A549 (cell line): ENCODE data around the gene BTBD10. TPM values are rescaled to one million over a fixed set of nuclear protein-coding genes. Genes with fewer than 3 reads are reported as not detected.

ENCODE experiments used
- ATAC-seq, 2 experiments: fragments of 200-7000 bp in 1 of 2; fragments of >200 bp in 1 of 2; cut with Nextera tagmentation in 1 of 2; cut with Tn5 transposase in 1 of 2; 3 replicates each; pipeline versions ENCODE4 v1.8.0 to v1.9.1; 2018 to 2020; ENCODE audit warnings: mild to moderate bottlenecking in 1 of 2, moderate library complexity in 1 of 2
- CTCF ChIA-PET: fragments of 300-600 bp; sonication (Branson Sonifier 250); formaldehyde crosslinking; extraction: SDS; loops from one replicate; lab custom pipeline; 2021; ENCODE audit warnings: antibody characterized with exemption, inconsistent platforms; lab: Yijun Ruan, JAX
- POLR2A ChIA-PET: fragments of 350-600 bp; formaldehyde crosslinking; extraction: SDS; loops from one replicate; lab custom pipeline; 2021; ENCODE audit warnings: antibody characterized with exemption, inconsistent platforms; lab: Yijun Ruan, JAX
- DNase-seq, 2 experiments: peaks; one replicate each; pipeline versions ENCODE4 v3.0.0 to v3.0.0-alpha.2; 2011 to 2016; ENCODE audit warnings: low read depth in 1 of 2, low spot score in 1 of 2
- FAIRE-seq: peaks from 2 replicates; lab custom pipeline; 2011; peaks lifted over from hg19 to GRCh38; lab: Jason Lieb, UNC
- H3K27ac ChIP-seq, 2 experiments: fragments of >200 bp; sonication (Bioruptor Twin); formaldehyde crosslinking; 3 replicates each; pipeline ENCODE4 v1.5.1; 2016 to 2017
- H3K4me1 ChIP-seq: fragments of >200 bp; sonication (Bioruptor Twin); formaldehyde crosslinking; 3 replicates; pipeline ENCODE4 v1.6.1; 2016
- H3K4me2 ChIP-seq: fragments of >200 bp; sonication (Bioruptor Twin); formaldehyde crosslinking; 3 replicates; pipeline ENCODE4 v1.6.1; 2016
- H3K4me3 ChIP-seq: fragments of >200 bp; sonication (Bioruptor Twin); formaldehyde crosslinking; 3 replicates; pipeline ENCODE4 v1.5.1; 2016
- H3K9me3 ChIP-seq: fragments of >200 bp; sonication (Bioruptor Twin); formaldehyde crosslinking; 3 replicates; pipeline ENCODE4 v1.6.1; 2016
- ATOH8 ChIP-seq: fragments of 250-450 bp; sonication (Bioruptor Pico); IDR thresholded peaks from 2 replicates; pipeline ENCODE4 v1.5.0; 2020; ENCODE audit warnings: low read depth, mild to moderate bottlenecking, moderate library complexity
- CEBPB ChIP-seq, 2 experiments: fragments of >200 bp in 1 of 2; sonication (Bioruptor Twin) in 1 of 2; formaldehyde crosslinking in 1 of 2; IDR thresholded peaks; 2 replicates each; pipeline ENCODE4 v1.6.1; 2012 to 2016
- CHD4 ChIP-seq: fragments of 200-600 bp; sonication (generic); IDR thresholded peaks from 2 replicates; pipeline ENCODE4 v1.6.1; 2016; ENCODE audit warnings: antibody characterized with exemption, mild to moderate bottlenecking, borderline replicate concordance
- CTCF ChIP-seq: fragments of >200 bp; sonication (Bioruptor Twin); formaldehyde crosslinking; IDR thresholded peaks from 3 replicates; pipeline ENCODE4 v1.5.1; 2016
- EHMT2 ChIP-seq: fragments of 200-600 bp; sonication (generic); IDR thresholded peaks from 2 replicates; pipeline ENCODE4 v1.6.1; 2016; ENCODE audit warnings: antibody characterized with exemption, low read depth, mild to moderate bottlenecking, moderate library complexity
- ESRRA ChIP-seq: fragments of 150-350 bp; IDR thresholded peaks from 2 replicates; pipeline ENCODE4 v1.6.1; 2014; ENCODE audit warnings: mild to moderate bottlenecking, low read length, borderline replicate concordance
- FOXS1 ChIP-seq: fragments of 250-450 bp; sonication (Bioruptor Pico); IDR thresholded peaks from 2 replicates; pipeline ENCODE4 v1.5.0; 2020; ENCODE audit warnings: mild to moderate bottlenecking, moderate library complexity
- GATA3 ChIP-seq: IDR thresholded peaks from 2 replicates; pipeline ENCODE4 v1.6.1; 2012; ENCODE audit warnings: borderline replicate concordance
- HES2 ChIP-seq: fragments of >200 bp; sonication (Bioruptor Twin); formaldehyde crosslinking; IDR thresholded peaks from 2 replicates; pipeline ENCODE4 v1.6.1; 2016
- HEYL ChIP-seq: fragments of 250-450 bp; sonication (Bioruptor Pico); IDR thresholded peaks from 2 replicates; pipeline ENCODE4 v1.8.0; 2021; ENCODE audit warnings: mild to moderate bottlenecking, moderate library complexity
- HOXB13 ChIP-seq: fragments of 250-450 bp; sonication (Bioruptor Pico); IDR thresholded peaks from 2 replicates; pipeline ENCODE4 v1.5.0; 2020; ENCODE audit warnings: low read depth, mild to moderate bottlenecking, moderate library complexity
- JUN ChIP-seq, 2 experiments: fragments of >200 bp; sonication (Bioruptor Twin); formaldehyde crosslinking; IDR thresholded peaks; 2 replicates in 1 of 2; 3 replicates in 1 of 2; pipeline ENCODE4 v1.6.1; 2016 to 2017
- JUNB ChIP-seq: fragments of >200 bp; sonication (Bioruptor Twin); formaldehyde crosslinking; IDR thresholded peaks from 2 replicates; pipeline ENCODE4 v1.6.1; 2016
- MAFK ChIP-seq: fragments of 450-650 bp; IDR thresholded peaks from 2 replicates; pipeline ENCODE4 v1.6.1; 2014; ENCODE audit not compliant: partially characterized antibody
- MAX ChIP-seq: IDR thresholded peaks from 2 replicates; pipeline ENCODE4 v1.6.1; 2012
- NPAS2 ChIP-seq: fragments of 250-450 bp; sonication (Bioruptor Pico); IDR thresholded peaks from 2 replicates; pipeline ENCODE4 v1.8.0; 2022; ENCODE audit warnings: mild to moderate bottlenecking, moderate library complexity, borderline replicate concordance
- POLR2AphosphoS2 ChIP-seq: conservative IDR thresholded peaks from 2 replicates; pipeline ENCODE4 v1.6.1; 2012; ENCODE audit warnings: low read length, improper control_type of control experiment, inconsistent platforms
- RAD21 ChIP-seq, 2 experiments: fragments of >200 bp in 1 of 2; sonication (Bioruptor Twin) in 1 of 2; formaldehyde crosslinking in 1 of 2; IDR thresholded peaks in 1 of 2; conservative IDR thresholded peaks in 1 of 2; 2 replicates in 1 of 2; 3 replicates in 1 of 2; pipeline ENCODE4 v1.6.1; 2012 to 2018; ENCODE audit warnings: inconsistent platforms in 1 of 2
- RARB ChIP-seq: fragments of 250-450 bp; sonication (Bioruptor Pico); IDR thresholded peaks from 2 replicates; pipeline ENCODE4 v1.8.0; 2021; ENCODE audit warnings: mild to moderate bottlenecking, moderate library complexity
- RCOR1 ChIP-seq: fragments of 150-350 bp; IDR thresholded peaks from 2 replicates; pipeline ENCODE4 v1.6.1; 2014; ENCODE audit warnings: antibody characterized with exemption, low read length, low read depth
- REST ChIP-seq: fragments of 200-600 bp; sonication (generic); IDR thresholded peaks from 2 replicates; pipeline ENCODE4 v1.6.1; 2016; ENCODE audit warnings: antibody characterized with exemption, mild to moderate bottlenecking, moderate library complexity
- RNF2 ChIP-seq: fragments of 200-600 bp; sonication (generic); IDR thresholded peaks from 2 replicates; pipeline ENCODE4 v1.6.1; 2016; ENCODE audit warnings: low read depth, mild to moderate bottlenecking, antibody characterized with exemption, moderate library complexity, borderline replicate concordance
- SREBF2 ChIP-seq: fragments of 450-650 bp; IDR thresholded peaks from 2 replicates; pipeline ENCODE4 v1.6.1; 2014; ENCODE audit warnings: mild to moderate bottlenecking, moderate library complexity
- ZSCAN20 ChIP-seq: fragments of 250-450 bp; sonication (Bioruptor Pico); IDR thresholded peaks from 2 replicates; pipeline ENCODE4 v1.8.0; 2022; ENCODE audit warnings: mild to moderate bottlenecking, moderate library complexity
- WGBS: methylation state at CpG from one replicate; pipeline ENCODE4 v1.1.6; 2017; ENCODE audit errors: missing lambda C conversion rate; 5-methylcytosine and 5-hydroxymethylcytosine counted together
- polyA plus RNA-seq, 4 experiments: library from polyadenylated mRNA; depleted of rRNA in 3 of 4; stranded (reverse); fragments of >200 nt; fragmentation: RNase III in 1 of 4; extraction: RNeasy Plus Mini Kit Qiagen cat#74134 plus additional on column Dnase treatment in 1 of 4; gene quantifications; 2 replicates in 3 of 4; 3 replicates in 1 of 4; pipeline ENCODE4 v1.2.3, GENCODE V29; 2011 to 2017

Gene BTBD10
- polyA plus RNA-seq, 2 of the 4 experiments (the other 2 are of a cell fraction) = 33.7 to 54.2 TPM

- no peaks in the 10 kb centered on the region for H3K9me3 ChIP-seq
- H3K4me2 ChIP-seq = peak overlapping the region; percentile 90
- peak overlapping the region; percentile 84 for H3K4me3 ChIP-seq
- 38% methylated on average over 12 of the region's 12 CpGs for WGBS
- peak overlapping the region; percentile 91 to 94 for H3K27ac ChIP-seq
- TF ChIP-seq ESRRA (no peak), JUNB (no peak), RNF2 (no peak)
- CTCF ChIA-PET = interaction anchor here (0.6 to 2.9 kb wide), 8 partner anchors 9 to 500 kb away, joined by 3 to 14 read pairs (median 6); no protein-coding TSS in a partner anchor
- POLR2A ChIA-PET = interaction anchor here (0.7 to 1.5 kb wide), 9 partner anchors 10 to 295 kb away, joined by 3 to 6 read pairs (median 4); no protein-coding TSS in a partner anchor
- DNase-seq (peak in 1 of 2 experiments; percentile 16), FAIRE-seq (no peak), ATAC-seq (no peak)
- H3K4me1 ChIP-seq = peaks cover 13% of the 10 kb centered on the region
These were observed 813 bp upstream of the BTBD10 start for GRCh38 chr11:13463779-13464290.

GRCh38 chr11:13462311-13462900 lies 616 bp downstream of the BTBD10 start:
- Histone ChIP-seq H3K4me2 (peak overlapping the region; percentile 91), H3K4me1 (peaks cover 13% of the 10 kb centered on the region), H3K27ac (peak overlapping the region; percentile 91 to 94), H3K4me3 (peak overlapping the region; percentile 84), H3K9me3 (no peaks in the 10 kb centered on the region)
- ChIA-PET CTCF (interaction anchor here (1.1 to 2.9 kb wide), 3 partner anchors 10 to 25 kb away, joined by 3 to 14 read pairs (median 6); no protein-coding TSS in a partner anchor), POLR2A (interaction anchor here (0.6 to 1.5 kb wide), 9 partner anchors 11 to 294 kb away, joined by 3 to 6 read pairs (median 4); no protein-coding TSS in a partner anchor)
- ATAC-seq = peak; percentile 87
- no peak for FAIRE-seq
- WGBS = under 1% methylated on average over 18 of the region's 18 CpGs
- TF ChIP-seq CTCF (no peak), RAD21 (conservative IDR thresholded peaks at IDR 0.05 in 1 of 2, IDR thresholded peaks at IDR 0.05 in 1 of 2) (no peak; a peak in 1 of 5 replicates), HOXB13 (CRISPR knock-in tag) (no peak), JUN (IDR thresholded peaks at IDR 0.05) (no peak), MAFK (no peak), GATA3 (no peak), CHD4 (no peak), ZSCAN20 (CRISPR knock-in tag) (no peak), EHMT2 (no peak), HES2 (no peak), RCOR1 (no peak), ATOH8 (CRISPR knock-in tag) (no peak), MAX (no peak), CEBPB (IDR thresholded peaks at IDR 0.05) (no peak), RARB (CRISPR knock-in tag) (no peak), SREBF2 (no peak), HEYL (CRISPR knock-in tag) (no peak)
- DNase-seq = peak; percentile 58 to 63

GRCh38 chr11:13461291-13461690 lies 1.7 kb downstream of the BTBD10 start:
- CTCF ChIA-PET = interaction anchor here (0.7 kb wide), 1 partner anchor 94 kb away, joined by 4 read pairs; no protein-coding TSS in a partner anchor
- no peak for ATAC-seq
- no peak overlapping the region for H3K4me3 ChIP-seq
- no peak for TF ChIP-seq HEYL (CRISPR knock-in tag)
- TF ChIP-seq POLR2AphosphoS2 = no peak
- no peak for TF ChIP-seq NPAS2 (CRISPR knock-in tag)
- no peak for TF ChIP-seq RCOR1
- TF ChIP-seq CEBPB (IDR thresholded peaks at IDR 0.05) = no peak
- TF ChIP-seq FOXS1 (CRISPR knock-in tag) = no peak
- TF ChIP-seq REST = no peak
- no peak for TF ChIP-seq CHD4

More at GRCh38 chr11:13461291-13461690, 1.7 kb downstream of the BTBD10 start:
- Histone ChIP-seq H3K9me3 (no peaks in the 10 kb centered on the region), H3K27ac (no peak overlapping the region), H3K4me1 (peaks cover 13% of the 10 kb centered on the region), H3K4me2 (peak overlapping the region; percentile 91)
- FAIRE-seq (no peak), DNase-seq (no peak)
- POLR2A ChIA-PET = no interaction called here
- 72% methylated on average over 3 of the region's 3 CpGs for WGBS
